Muscle layer of duodenum (tissue), 2 donors: ENCODE results near the gene MFSD12.
"Not testable (repeated sequence)": the region's sequence is repeated elsewhere in the genome, so short reads cannot be mapped to it uniquely, and the experiment has no call there.

Experiments
- H3K27ac ChIP-seq: one replicate; pipeline ENCODE4 v1.7.0; 2013; ENCODE audit warnings: mild to moderate bottlenecking, low read length
- H3K27me3 ChIP-seq: one replicate; pipeline ENCODE4 v1.7.0; 2013; ENCODE audit warnings: low read depth, mild to moderate bottlenecking, control low read depth, low read length
- H3K36me3 ChIP-seq, 2 donors: one replicate each; pipeline ENCODE4 v1.7.0; 2013; ENCODE audit warnings: low read length in 2 of 2, control low read depth in 1 of 2, mild to moderate bottlenecking in 1 of 2; ENCODE audit not compliant: insufficient read depth in 2 of 2, control insufficient read depth in 1 of 2
- H3K4me1 ChIP-seq, 2 donors: one replicate each; pipeline ENCODE4 v1.7.0; 2013; ENCODE audit warnings: low read length in 2 of 2, mild to moderate bottlenecking in 2 of 2, control low read depth in 1 of 2, moderate library complexity in 1 of 2; ENCODE audit not compliant: insufficient read depth in 2 of 2, control insufficient read depth in 1 of 2
- H3K4me3 ChIP-seq, 2 donors: one replicate each; pipeline ENCODE4 v1.7.0; 2013; ENCODE audit warnings: low read length in 2 of 2, low read depth in 1 of 2, mild to moderate bottlenecking in 1 of 2
- H3K9me3 ChIP-seq, 2 donors: one replicate each; pipeline ENCODE4 v1.7.0; 2013; ENCODE audit warnings: low read length in 2 of 2, control low read depth in 1 of 2, mild to moderate bottlenecking in 1 of 2; ENCODE audit not compliant: control insufficient read depth in 1 of 2
- donor health status: healthy.

Gene MFSD12

GRCh38 chr19:3533563-3534216, 23.7 kb downstream of the MFSD12 start:
- H3K4me3 ChIP-seq, result no peak overlapping the region
- H3K4me1 ChIP-seq, result no peaks in the 10 kb centered on the region
- no peaks in the 10 kb centered on the region for H3K9me3 ChIP-seq
- no peaks in the 10 kb centered on the region for H3K27me3 ChIP-seq
- peaks cover 13 to 53% of the 10 kb centered on the region in 2 donors for H3K36me3 ChIP-seq
- H3K27ac ChIP-seq, result no peak overlapping the region

GRCh38 chr19:3533033-3533432, 24.4 kb downstream of the MFSD12 start:
- peaks cover 13 to 57% of the 10 kb centered on the region in 2 donors for H3K36me3 ChIP-seq

DNA sequence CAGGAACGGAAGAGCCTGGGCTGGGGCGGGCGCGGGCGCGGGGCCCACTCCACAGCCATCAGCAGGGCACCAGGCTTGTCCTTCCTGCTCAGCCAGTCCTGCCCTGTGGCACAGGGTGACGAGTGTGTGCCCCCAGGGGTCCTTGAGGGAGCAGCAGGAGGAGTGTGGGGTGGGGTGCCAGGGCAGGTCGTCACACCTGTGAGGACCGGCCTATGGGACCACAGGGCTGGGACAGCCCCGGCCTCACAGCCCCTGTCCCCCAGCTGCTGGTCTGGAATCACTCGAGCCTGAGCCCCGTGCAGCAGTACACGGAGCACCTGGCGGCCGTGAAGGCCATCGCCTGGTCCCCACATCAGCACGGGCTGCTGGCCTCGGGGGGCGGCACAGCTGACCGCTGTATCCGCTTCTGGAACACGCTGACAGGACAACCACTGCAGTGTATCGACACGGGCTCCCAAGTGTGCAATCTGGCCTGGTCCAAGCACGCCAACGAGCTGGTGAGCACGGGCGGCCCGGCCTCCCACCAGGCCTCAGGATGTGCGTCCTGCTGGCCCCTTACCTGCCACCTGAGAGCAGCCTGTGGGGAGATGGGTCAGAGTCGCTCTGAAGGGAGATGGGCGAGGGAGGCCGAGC, 25.1 kb downstream of the MFSD12 start:
- no peak overlapping the region for H3K4me3 ChIP-seq
- peaks cover 13 to 65% of the 10 kb centered on the region in 2 donors for H3K36me3 ChIP-seq
- no peaks in the 10 kb centered on the region for H3K27me3 ChIP-seq
- H3K27ac ChIP-seq, result no peak overlapping the region
- H3K4me1 ChIP-seq, result no peaks in the 10 kb centered on the region
- H3K9me3 ChIP-seq, result no peaks in the 10 kb centered on the region

More at GRCh38 chr19:3533033-3533432, 24.4 kb downstream of the MFSD12 start:
- no peaks in the 10 kb centered on the region for H3K9me3 ChIP-seq
- no peak overlapping the region for H3K27ac ChIP-seq
- H3K27me3 ChIP-seq, result no peaks in the 10 kb centered on the region
- no peaks in the 10 kb centered on the region for H3K4me1 ChIP-seq
- H3K4me3 ChIP-seq, result no peak overlapping the region

DNA sequence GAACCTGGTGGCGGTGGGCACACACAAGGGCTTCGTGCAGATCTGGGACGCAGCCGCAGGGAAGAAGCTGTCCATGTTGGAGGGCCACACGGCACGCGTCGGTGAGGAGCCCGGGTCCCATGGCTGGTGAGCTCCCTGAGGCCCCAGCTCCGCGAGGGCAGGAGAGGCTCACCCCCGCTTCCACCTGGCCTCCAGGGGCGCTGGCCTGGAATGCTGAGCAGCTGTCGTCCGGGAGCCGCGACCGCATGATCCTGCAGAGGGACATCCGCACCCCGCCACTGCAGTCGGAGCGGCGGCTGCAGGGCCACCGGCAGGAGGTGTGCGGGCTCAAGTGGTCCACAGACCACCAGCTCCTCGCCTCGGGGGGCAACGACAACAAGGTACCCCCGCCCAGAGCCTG, 25.7 kb downstream of the MFSD12 start:
- Histone ChIP-seq H3K9me3 (no peaks in the 10 kb centered on the region), H3K27me3 (no peaks in the 10 kb centered on the region), H3K4me1 (no peaks in the 10 kb centered on the region), H3K27ac (no peak overlapping the region), H3K36me3 (peaks cover 16 to 70% of the 10 kb centered on the region in 2 donors), H3K4me3 (no peak overlapping the region)

DNA sequence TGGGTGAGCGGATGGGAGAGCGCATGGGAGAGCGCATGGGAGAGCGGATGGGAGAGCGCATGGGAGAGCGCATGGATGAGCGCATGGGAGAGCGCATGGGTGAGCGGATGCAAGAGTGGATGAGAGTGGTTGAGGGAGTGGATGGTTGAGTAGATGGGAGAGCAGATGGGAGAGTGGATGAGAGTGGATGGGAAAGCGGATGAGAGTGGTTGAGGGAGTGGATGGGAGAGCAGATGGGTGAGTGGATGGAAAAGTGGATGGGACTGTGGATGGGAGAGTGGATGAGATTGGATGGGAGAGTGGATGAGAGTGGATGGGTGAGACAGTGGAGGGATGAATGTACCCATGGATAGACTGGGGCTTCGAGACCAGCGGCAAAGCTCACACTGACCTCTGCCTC, 27.0 kb downstream of the MFSD12 start:
- peaks cover 16 to 75% of the 10 kb centered on the region in 2 donors for H3K36me3 ChIP-seq
- no peak overlapping the region for H3K27ac ChIP-seq
- no peaks in the 10 kb centered on the region for H3K27me3 ChIP-seq
- H3K9me3 ChIP-seq, result no peaks in the 10 kb centered on the region
- H3K4me1 ChIP-seq, result no peaks in the 10 kb centered on the region
- no peak overlapping the region for H3K4me3 ChIP-seq

- peaks cover 22 to 73% of the 10 kb centered on the region in 2 donors for H3K36me3 ChIP-seq
- H3K27me3 ChIP-seq, H3K4me3 ChIP-seq, H3K27ac ChIP-seq, H3K9me3 ChIP-seq, H3K4me1 ChIP-seq: not testable (repeated sequence)
These were observed 28.1 kb downstream of the MFSD12 start for GRCh38 chr19:3529299-3529698.

DNA sequence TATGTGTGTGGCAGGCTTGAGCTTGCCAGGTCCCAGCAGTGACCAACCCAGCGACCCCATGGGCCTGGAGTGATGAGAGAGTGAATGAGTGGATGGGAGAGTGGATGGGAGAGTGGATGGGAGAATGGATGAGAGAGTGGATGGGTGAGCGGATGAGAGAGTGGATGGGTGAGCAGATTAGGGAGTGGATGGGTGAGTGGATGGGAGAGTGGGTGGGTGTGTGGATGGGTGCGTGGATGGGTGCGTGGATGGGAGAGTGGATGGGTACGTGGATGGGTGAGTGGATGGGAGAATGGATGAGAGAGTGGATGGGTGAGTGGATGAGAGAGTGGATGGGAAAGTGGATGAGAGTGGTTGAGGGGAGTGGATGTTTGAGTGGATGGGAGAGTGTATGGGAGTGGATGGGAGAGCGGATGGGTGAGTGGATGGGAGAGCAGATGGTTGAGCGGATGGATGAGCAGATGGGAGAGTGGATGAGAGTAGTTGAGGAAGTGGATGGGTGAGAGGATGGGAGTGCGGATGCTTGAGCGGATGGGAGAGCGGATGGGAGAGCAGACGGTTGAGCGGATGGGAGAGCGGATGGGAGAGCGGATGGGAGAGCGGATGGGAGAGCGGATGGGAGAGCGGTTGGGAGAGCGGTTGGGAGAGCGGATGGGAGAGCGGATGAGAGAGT, 28.7 kb downstream of the MFSD12 start:
- Histone ChIP-seq H3K9me3 (no peaks in the 10 kb centered on the region), H3K27me3 (no peaks in the 10 kb centered on the region), H3K36me3 (peaks cover 23 to 74% of the 10 kb centered on the region in 2 donors), H3K27ac (no peak overlapping the region), H3K4me3 (no peak overlapping the region), H3K4me1 (no peaks in the 10 kb centered on the region)

DNA sequence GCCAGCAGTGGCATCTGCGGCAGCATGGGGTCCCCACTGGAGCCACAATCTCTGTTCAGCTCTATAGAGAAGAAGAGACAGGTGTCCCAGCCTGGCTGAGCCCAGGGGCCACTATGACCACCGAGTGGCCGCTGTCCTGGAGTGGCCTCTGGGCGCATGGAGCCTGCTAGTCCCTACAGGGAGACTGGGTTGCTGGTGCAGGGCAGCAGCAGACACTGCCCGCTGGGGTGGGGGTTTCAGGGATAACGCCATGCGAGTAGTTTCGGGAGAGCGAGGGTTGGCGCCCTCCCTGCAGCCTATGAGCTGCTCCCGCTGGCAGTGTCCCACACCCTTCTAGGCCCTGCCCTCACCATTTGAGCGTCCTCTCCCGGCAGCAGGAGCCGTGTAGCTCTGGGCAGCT, 29.3 kb downstream of the MFSD12 start:
- peaks cover 22 to 74% of the 10 kb centered on the region in 2 donors for H3K36me3 ChIP-seq
- no peak overlapping the region for H3K4me3 ChIP-seq
- no peaks in the 10 kb centered on the region for H3K27me3 ChIP-seq
- no peaks in the 10 kb centered on the region for H3K4me1 ChIP-seq
- no peaks in the 10 kb centered on the region for H3K9me3 ChIP-seq
- H3K27ac ChIP-seq, result no peak overlapping the region

GRCh38 chr19:3527238-3527910, 30.0 kb downstream of the MFSD12 start:
- H3K36me3 ChIP-seq, result peaks cover 22 to 70% of the 10 kb centered on the region in 2 donors

DNA sequence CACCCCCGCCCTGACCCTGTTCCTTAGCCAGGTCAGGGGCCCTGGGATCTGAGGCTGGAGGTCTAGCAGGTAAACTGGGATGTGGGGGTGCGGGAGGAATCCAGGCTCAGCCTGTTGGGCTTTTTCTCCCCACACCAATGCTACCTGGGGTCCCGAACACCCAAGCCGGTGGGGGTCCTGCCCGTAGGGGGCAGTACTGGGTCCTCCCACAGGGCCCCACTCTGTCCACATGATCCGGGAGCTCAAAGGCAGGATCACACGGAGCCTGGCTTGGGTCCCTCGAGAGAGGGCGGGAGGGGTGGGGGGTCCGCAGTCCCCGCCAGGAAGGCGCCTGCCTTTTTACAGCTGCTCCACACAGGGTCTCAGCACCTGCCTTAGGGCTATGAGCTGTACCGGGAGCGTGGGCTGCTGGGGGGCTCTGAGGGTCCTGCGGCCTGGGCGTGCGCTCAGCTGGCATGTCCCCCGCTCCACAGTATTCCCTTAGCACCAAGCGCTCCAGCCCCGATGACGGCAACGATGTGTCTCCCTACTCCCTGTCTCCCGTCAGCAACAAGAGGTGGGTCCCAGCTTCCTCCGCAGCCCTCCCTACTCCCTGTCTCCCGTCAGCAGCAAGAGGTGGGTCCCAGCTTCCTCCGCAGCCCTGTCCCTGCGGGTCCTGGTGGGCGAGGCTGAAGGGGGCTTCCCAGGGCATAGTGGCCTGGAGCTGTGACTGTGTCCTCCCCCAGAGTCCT, 30.7 kb downstream of the MFSD12 start:
- Histone ChIP-seq H3K9me3 (no peaks in the 10 kb centered on the region), H3K36me3 (peaks cover 22 to 69% of the 10 kb centered on the region in 2 donors)

More at GRCh38 chr19:3527238-3527910, 30.0 kb downstream of the MFSD12 start:
- H3K9me3 ChIP-seq, result no peaks in the 10 kb centered on the region
- H3K4me3 ChIP-seq, result no peak overlapping the region
- no peak overlapping the region for H3K27ac ChIP-seq
- no peaks in the 10 kb centered on the region for H3K4me1 ChIP-seq
- H3K27me3 ChIP-seq, result no peaks in the 10 kb centered on the region

More for the DNA sequence above, 30.7 kb downstream of the MFSD12 start:
- Histone ChIP-seq H3K27ac (no peak overlapping the region), H3K4me3 (no peak overlapping the region), H3K4me1 (no peaks in the 10 kb centered on the region), H3K27me3 (no peaks in the 10 kb centered on the region)
